ENCODE measurements around the gene IDH3A. TPM values are rescaled to one million over a fixed set of nuclear protein-coding genes. Genes with fewer than 3 reads are reported as not detected.
"Not testable (repeated sequence)": the region's sequence is repeated elsewhere in the genome, so short reads cannot be mapped to it uniquely, and the experiment has no call there.

IDH3A gene
- total RNA-seq, 1 donor from 2014 or later = 71.6 TPM

- Histone ChIP-seq H3K9me3 (no peaks in the 10 kb centered on the region), H3K4me1 (peaks cover 24% of the 10 kb centered on the region), H3K36me3 (no peaks in the 10 kb centered on the region), H3K4me3 (peak overlapping the region; percentile 84), H3K27ac (peak overlapping the region; percentile 85), H3K27me3 (no peaks in the 10 kb centered on the region)
- ATAC-seq (peak; percentile 26), DNase-seq (no peak)
- intact Hi-C loops (cut with DNase I) = no loop called here
- TF ChIP-seq CTCF (IDR thresholded peaks at IDR 0.05) = no peak
Observed at GRCh38 chr15:78149805-78150751, 916 bp downstream of the IDH3A start.

GRCh38 chr15:78151075-78151474 is 1.9 kb downstream of the IDH3A start:
- H3K4me3 ChIP-seq; H3K36me3 ChIP-seq; H3K9me3 ChIP-seq; DNase-seq; H3K27ac ChIP-seq; ATAC-seq; H3K27me3 ChIP-seq; intact Hi-C loops (cut with DNase I): not testable (repeated sequence)
- peaks cover 32% of the 10 kb centered on the region for H3K4me1 ChIP-seq

- DNase-seq (no peak), ATAC-seq (no peak)
- H3K27ac ChIP-seq = no peak overlapping the region
- peaks cover 36% of the 10 kb centered on the region for H3K36me3 ChIP-seq
- no peaks in the 10 kb centered on the region for H3K27me3 ChIP-seq
- TF ChIP-seq CTCF (IDR thresholded peaks at IDR 0.05) = no peak
- no peak overlapping the region for H3K4me3 ChIP-seq
- peaks cover 24% of the 10 kb centered on the region for H3K4me1 ChIP-seq
- no peaks in the 10 kb centered on the region for H3K9me3 ChIP-seq
- intact Hi-C loops (cut with DNase I) = no loop called here
Observed at GRCh38 chr15:78154955-78155354, 5.8 kb downstream of the IDH3A start.

- peak overlapping the region; percentile 58 for H3K27ac ChIP-seq
- intact Hi-C loops (cut with DNase I) = no loop called here
- no peaks in the 10 kb centered on the region for H3K27me3 ChIP-seq
- DNase-seq (no peak), ATAC-seq (no peak)
- no peaks in the 10 kb centered on the region for H3K9me3 ChIP-seq
- peaks cover 40% of the 10 kb centered on the region for H3K36me3 ChIP-seq
- no peak for TF ChIP-seq CTCF (IDR thresholded peaks at IDR 0.05)
- peaks cover 19% of the 10 kb centered on the region for H3K4me1 ChIP-seq
- H3K4me3 ChIP-seq = no peak overlapping the region
Observed at GRCh38 chr15:78155355-78155939, 6.3 kb downstream of the IDH3A start.

- H3K27me3 ChIP-seq = no peaks in the 10 kb centered on the region
- H3K4me1 ChIP-seq = peaks cover 16% of the 10 kb centered on the region
- DNase-seq (no peak), ATAC-seq (no peak)
- H3K27ac ChIP-seq = no peak overlapping the region
- H3K9me3 ChIP-seq = no peaks in the 10 kb centered on the region
- H3K4me3 ChIP-seq = no peak overlapping the region
- no peak for TF ChIP-seq CTCF (IDR thresholded peaks at IDR 0.05)
- intact Hi-C loops (cut with DNase I) = no loop called here
- H3K36me3 ChIP-seq = peaks cover 52% of the 10 kb centered on the region
Observed at GRCh38 chr15:78156653-78157052, 7.5 kb downstream of the IDH3A start.

GRCh38 chr15:78157203-78157602 is 8.0 kb downstream of the IDH3A start:
- TF ChIP-seq CTCF (IDR thresholded peaks at IDR 0.05) = no peak
- ATAC-seq = no peak
- no peaks in the 10 kb centered on the region for H3K27me3 ChIP-seq
- no peak overlapping the region for H3K27ac ChIP-seq
- DNase-seq = no peak
- no peaks in the 10 kb centered on the region for H3K9me3 ChIP-seq
- H3K36me3 ChIP-seq = peaks cover 58% of the 10 kb centered on the region
- H3K4me1 ChIP-seq = peaks cover 16% of the 10 kb centered on the region
- intact Hi-C loops (cut with DNase I) = no loop called here
- H3K4me3 ChIP-seq = no peak overlapping the region
